Liver (tissue), 9 donors: Measurements from ENCODE around the gene CYP8B1. TPM values are rescaled to one million over a fixed set of nuclear protein-coding genes. Genes with fewer than 3 reads are reported as not detected.

Experiments used
- DNase-seq: peaks from one replicate; pipeline ENCODE4 v3.0.0-alpha.2; 2017; ENCODE audit warnings: low spot score
- H3K27ac ChIP-seq, 2 donors: one replicate each; pipeline ENCODE4 v1.7.0; 2013; ENCODE audit warnings: inconsistent platforms in 2 of 2, low read length in 2 of 2, control low read depth in 1 of 2, low read depth in 1 of 2, mild to moderate bottlenecking in 1 of 2
- H3K27me3 ChIP-seq, 4 donors: one replicate each; pipeline versions ENCODE4 v1.6.1 to v1.7.0; 2013; ENCODE audit warnings: low read length in 3 of 4, inconsistent platforms in 1 of 4, mild to moderate bottlenecking in 1 of 4, moderate library complexity in 1 of 4; ENCODE audit not compliant: control insufficient read depth in 4 of 4, insufficient read depth in 4 of 4
- H3K36me3 ChIP-seq, 4 donors: one replicate each; pipeline versions ENCODE4 v1.6.1 to v1.7.0; 2013; ENCODE audit warnings: low read length in 3 of 4, mild to moderate bottlenecking in 3 of 4, low read depth in 1 of 4, moderate library complexity in 1 of 4; ENCODE audit not compliant: control insufficient read depth in 4 of 4, insufficient read depth in 3 of 4
- H3K4me1 ChIP-seq, 4 donors: one replicate each; pipeline versions ENCODE4 v1.6.1 to v1.7.0; 2013; ENCODE audit warnings: low read length in 3 of 4, mild to moderate bottlenecking in 3 of 4, moderate library complexity in 1 of 4; ENCODE audit not compliant: control insufficient read depth in 4 of 4, insufficient read depth in 4 of 4
- H3K4me3 ChIP-seq, 3 donors: one replicate each; pipeline versions ENCODE4 v1.6.1 to v1.7.0; 2013; ENCODE audit warnings: low read length in 3 of 3, control low read depth in 1 of 3, low read depth in 1 of 3, mild to moderate bottlenecking in 1 of 3
- H3K9ac ChIP-seq, 2 donors: one replicate each; pipeline ENCODE4 v1.7.0; 2013; ENCODE audit warnings: low read length in 2 of 2, mild to moderate bottlenecking in 2 of 2, moderate library complexity in 2 of 2, control low read depth in 1 of 2, low read depth in 1 of 2
- H3K9me3 ChIP-seq, 4 donors: one replicate each; pipeline versions ENCODE4 v1.6.1 to v1.7.0; 2013; ENCODE audit warnings: low read length in 3 of 4; ENCODE audit not compliant: control insufficient read depth in 4 of 4
- EGR1 ChIP-seq, 2 donors: IDR thresholded peaks; 2 replicates each; pipeline ENCODE4 v1.6.1; 2016 to 2018; ENCODE audit warnings: antibody characterized with exemption in 2 of 2, low read depth in 2 of 2
- FOXA1 ChIP-seq: IDR thresholded peaks from 2 replicates; pipeline ENCODE4 v1.6.1; 2016; ENCODE audit warnings: antibody characterized with exemption
- FOXA2 ChIP-seq: IDR thresholded peaks from 2 replicates; pipeline ENCODE4 v1.6.1; 2016; ENCODE audit warnings: antibody characterized with exemption
- GABPA ChIP-seq, 2 donors: IDR thresholded peaks in 1 of 2; conservative IDR thresholded peaks in 1 of 2; 2 replicates each; pipeline ENCODE4 v1.6.1; 2016; ENCODE audit warnings: antibody characterized with exemption in 2 of 2, mild to moderate bottlenecking in 1 of 2, moderate library complexity in 1 of 2
- HNF4G ChIP-seq: IDR thresholded peaks from 2 replicates; pipeline ENCODE4 v1.6.1; 2016; ENCODE audit warnings: antibody characterized with exemption
- JUND ChIP-seq, 2 donors: IDR thresholded peaks; 2 replicates each; pipeline ENCODE4 v1.6.1; 2016; ENCODE audit warnings: antibody characterized with exemption in 2 of 2
- NR2F2 ChIP-seq: IDR thresholded peaks from 2 replicates; pipeline ENCODE4 v1.6.1; 2016; ENCODE audit warnings: antibody characterized with exemption
- RAD21 ChIP-seq, 2 donors: IDR thresholded peaks; 2 replicates each; pipeline ENCODE4 v1.6.1; 2016; ENCODE audit warnings: antibody characterized with exemption in 2 of 2, mild to moderate bottlenecking in 2 of 2
- RXRA ChIP-seq, 2 donors: IDR thresholded peaks; 2 replicates each; pipeline ENCODE4 v1.6.1; 2017 to 2018; ENCODE audit warnings: antibody characterized with exemption in 2 of 2, mild to moderate bottlenecking in 1 of 2
- TAF1 ChIP-seq: conservative IDR thresholded peaks from 2 replicates; pipeline ENCODE4 v1.6.1; 2016; ENCODE audit warnings: antibody characterized with exemption, mild to moderate bottlenecking
- YY1 ChIP-seq: IDR thresholded peaks from 2 replicates; pipeline ENCODE4 v1.6.1; 2016; ENCODE audit warnings: antibody characterized with exemption, mild to moderate bottlenecking
- WGBS: extraction: QIAGEN DNeasy Blood & Tissue Kit; methylation state at CpG from one replicate; pipeline ENCODE4 v1.1.7; 2013; 5-methylcytosine and 5-hydroxymethylcytosine counted together
- polyA plus RNA-seq, 2 donors: library from polyadenylated mRNA; stranded (reverse) in 1 of 2; unstranded in 1 of 2; fragments of 200-250 nt in 1 of 2; fragments of >200 nt in 1 of 2; fragmentation: Nextera tagmentation in 1 of 2; extraction: Ambion mirVana in 1 of 2; gene quantifications; one replicate each; pipeline versions ENCODE4 v1.2.1 to v1.2.3, GENCODE V29; 2013 to 2015
- total RNA-seq, 2 donors: library from RNA; depleted of rRNA; stranded (reverse); fragments of >200 nt; gene quantifications; one replicate each; pipeline ENCODE4 v1.2.3, GENCODE V29; 2014
- TF ChIP-seq, protein P1 (sequence below): fragments of 150-350 bp; IDR thresholded peaks from 2 replicates; pipeline ENCODE4 v1.5.1; 2017; ENCODE audit warnings: improper control_type of control experiment, low read depth, low read length; ENCODE audit not compliant: missing input control
- TF ChIP-seq, protein P2 (sequence below): IDR thresholded peaks from 2 replicates; pipeline ENCODE4 v1.6.1; 2016; ENCODE audit warnings: antibody characterized with exemption
- donor health status: healthy.
- donor health status: healthy.
- donor health status: healthy.
- donor health status: healthy.
- donor health status: healthy.

The CYP8B1 gene
- total and polyA plus RNA-seq, 4 donors = 21.2 to 490 (median 223) TPM

DNA sequence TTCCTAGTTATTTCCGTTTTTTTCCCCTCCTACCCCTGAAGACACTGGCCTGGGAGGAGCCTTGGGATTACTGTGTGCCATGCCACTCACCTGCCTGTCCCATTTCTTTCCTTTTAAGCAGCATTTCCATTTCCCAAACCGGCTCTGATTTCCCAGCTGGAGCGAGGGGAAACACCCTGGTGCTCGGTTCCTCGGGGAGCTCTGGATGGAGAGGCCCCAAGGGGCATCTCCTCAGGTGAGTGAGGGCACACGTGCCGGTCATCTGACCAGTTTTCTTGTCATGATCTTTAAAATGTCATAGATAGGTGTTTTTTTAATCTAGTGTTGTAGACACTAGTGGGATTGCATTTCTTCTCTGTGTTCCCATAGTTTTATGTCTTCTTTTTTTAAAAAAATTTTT lies 33.0 kb upstream of the CYP8B1 start:
- peaks cover under 1 to 32% (median 22%) of the 10 kb centered on the region in 4 donors for H3K36me3 ChIP-seq
- peaks cover 4 to 20% (median 11%) of the 10 kb centered on the region in 4 donors for H3K9me3 ChIP-seq
- TF ChIP-seq, protein P1, sequence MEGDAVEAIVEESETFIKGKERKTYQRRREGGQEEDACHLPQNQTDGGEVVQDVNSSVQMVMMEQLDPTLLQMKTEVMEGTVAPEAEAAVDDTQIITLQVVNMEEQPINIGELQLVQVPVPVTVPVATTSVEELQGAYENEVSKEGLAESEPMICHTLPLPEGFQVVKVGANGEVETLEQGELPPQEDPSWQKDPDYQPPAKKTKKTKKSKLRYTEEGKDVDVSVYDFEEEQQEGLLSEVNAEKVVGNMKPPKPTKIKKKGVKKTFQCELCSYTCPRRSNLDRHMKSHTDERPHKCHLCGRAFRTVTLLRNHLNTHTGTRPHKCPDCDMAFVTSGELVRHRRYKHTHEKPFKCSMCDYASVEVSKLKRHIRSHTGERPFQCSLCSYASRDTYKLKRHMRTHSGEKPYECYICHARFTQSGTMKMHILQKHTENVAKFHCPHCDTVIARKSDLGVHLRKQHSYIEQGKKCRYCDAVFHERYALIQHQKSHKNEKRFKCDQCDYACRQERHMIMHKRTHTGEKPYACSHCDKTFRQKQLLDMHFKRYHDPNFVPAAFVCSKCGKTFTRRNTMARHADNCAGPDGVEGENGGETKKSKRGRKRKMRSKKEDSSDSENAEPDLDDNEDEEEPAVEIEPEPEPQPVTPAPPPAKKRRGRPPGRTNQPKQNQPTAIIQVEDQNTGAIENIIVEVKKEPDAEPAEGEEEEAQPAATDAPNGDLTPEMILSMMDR = no peak
- TF ChIP-seq GABPA (IDR thresholded peaks at IDR 0.05 in 1 of 2, conservative IDR thresholded peaks at IDR 0.05 in 1 of 2) (no peak), RXRA (IDR thresholded peaks at IDR 0.05) (no peak), JUND (IDR thresholded peaks at IDR 0.05) (no peak), YY1 (no peak), HNF4G (no peak), RAD21 (IDR thresholded peaks at IDR 0.05) (no peak), FOXA1 (no peak), TAF1 (no peak), EGR1 (IDR thresholded peaks at IDR 0.05; ENCODE audit: low read depth in 2 of 2) (no peak)
- TF ChIP-seq, protein P2, sequence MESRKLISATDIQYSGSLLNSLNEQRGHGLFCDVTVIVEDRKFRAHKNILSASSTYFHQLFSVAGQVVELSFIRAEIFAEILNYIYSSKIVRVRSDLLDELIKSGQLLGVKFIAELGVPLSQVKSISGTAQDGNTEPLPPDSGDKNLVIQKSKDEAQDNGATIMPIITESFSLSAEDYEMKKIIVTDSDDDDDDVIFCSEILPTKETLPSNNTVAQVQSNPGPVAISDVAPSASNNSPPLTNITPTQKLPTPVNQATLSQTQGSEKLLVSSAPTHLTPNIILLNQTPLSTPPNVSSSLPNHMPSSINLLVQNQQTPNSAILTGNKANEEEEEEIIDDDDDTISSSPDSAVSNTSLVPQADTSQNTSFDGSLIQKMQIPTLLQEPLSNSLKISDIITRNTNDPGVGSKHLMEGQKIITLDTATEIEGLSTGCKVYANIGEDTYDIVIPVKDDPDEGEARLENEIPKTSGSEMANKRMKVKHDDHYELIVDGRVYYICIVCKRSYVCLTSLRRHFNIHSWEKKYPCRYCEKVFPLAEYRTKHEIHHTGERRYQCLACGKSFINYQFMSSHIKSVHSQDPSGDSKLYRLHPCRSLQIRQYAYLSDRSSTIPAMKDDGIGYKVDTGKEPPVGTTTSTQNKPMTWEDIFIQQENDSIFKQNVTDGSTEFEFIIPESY = no peak
- H3K27ac ChIP-seq = no peak overlapping the region
- peaks cover 2 to 18% (median 6%) of the 10 kb centered on the region in 4 donors for H3K4me1 ChIP-seq
- no peak for DNase-seq
- WGBS = 93% methylated on average over 7 of the region's 7 CpGs
- no peaks in the 10 kb centered on the region for H3K27me3 ChIP-seq
- H3K9ac ChIP-seq = no peak overlapping the region
- H3K4me3 ChIP-seq = no peak overlapping the region

DNA sequence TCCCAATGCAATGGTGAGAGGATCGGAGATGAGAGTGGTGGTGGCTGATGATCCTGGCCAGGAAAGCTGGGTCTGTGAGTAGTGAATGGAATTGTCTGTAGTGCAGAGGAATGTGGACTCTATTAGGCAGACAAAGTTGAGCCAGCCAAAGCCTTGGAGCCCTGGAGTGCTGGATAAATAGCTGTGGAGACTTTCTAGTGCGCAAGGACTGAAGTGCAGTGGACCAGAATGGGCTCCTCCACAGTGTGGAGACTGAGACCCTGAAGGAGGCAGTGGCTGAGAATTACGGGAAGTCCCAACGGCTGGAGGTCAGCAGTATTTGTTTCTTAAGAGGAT lies 31.1 kb upstream of the CYP8B1 start:
- Histone ChIP-seq H3K36me3 (peaks cover 0 to 22% (median 12%) of the 10 kb centered on the region in 4 donors), H3K4me3 (peak overlapping the region in 1 of 3 donors; percentile 76), H3K9me3 (peaks cover 0 to 14% (median 5%) of the 10 kb centered on the region in 4 donors), H3K9ac (no peak overlapping the region), H3K27ac (no peak overlapping the region), H3K27me3 (no peaks in the 10 kb centered on the region), H3K4me1 (peaks cover 2 to 18% (median 6%) of the 10 kb centered on the region in 4 donors)
- no peak for DNase-seq
- TF ChIP-seq RAD21 (IDR thresholded peaks at IDR 0.05) (no peak), NR2F2 (no peak), FOXA1 (no peak)
- 86% methylated on average over 4 of the region's 4 CpGs for WGBS

DNA sequence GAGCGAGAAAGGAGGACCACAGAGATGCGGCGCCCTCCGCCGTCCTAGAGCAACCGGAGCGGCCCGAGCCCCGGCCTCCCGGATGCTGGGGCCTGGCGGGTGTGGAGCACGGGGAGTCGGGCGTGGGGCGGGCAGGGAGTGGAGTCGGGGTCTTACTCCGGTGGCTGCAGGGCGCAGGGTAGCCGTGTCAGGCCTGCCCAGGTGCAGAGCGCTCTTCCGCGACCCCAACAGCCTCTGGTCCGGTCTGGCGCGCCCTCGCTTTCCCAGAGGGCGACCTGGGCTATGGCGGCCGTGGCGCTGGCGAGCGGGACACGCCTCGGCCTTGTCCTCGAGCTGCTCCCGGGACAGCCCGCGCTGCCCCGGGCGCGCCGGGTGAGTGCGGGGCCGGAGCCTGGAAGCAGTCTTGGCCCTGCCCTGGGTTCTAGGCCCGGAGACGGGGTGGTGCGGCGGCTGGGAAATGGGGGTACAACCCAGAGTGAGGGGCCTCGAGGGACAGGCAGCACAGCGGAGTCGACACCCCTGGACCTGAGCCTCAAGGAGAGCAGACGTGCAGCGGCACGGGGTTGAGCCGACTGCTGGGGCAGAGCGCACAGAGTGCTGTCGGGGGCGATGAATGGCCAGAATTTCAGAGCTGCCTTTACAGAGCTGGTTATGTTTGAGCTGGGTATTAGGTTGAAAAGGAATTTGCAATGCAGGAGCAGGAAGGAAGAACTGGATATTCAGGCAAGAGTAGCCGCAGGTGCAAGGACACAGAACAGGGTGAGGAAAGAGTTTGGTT lies 30.6 kb upstream of the CYP8B1 start, which contains the start of gene ZNF662:
Gene ZNF662 (plus strand): TSS at position 73 of the 778 bp plus-strand sequence. CDS start 1,973 bp downstream, outside the sequence.
- WGBS = 4% methylated on average over 59 of the region's 59 CpGs
- no peaks in the 10 kb centered on the region for H3K27me3 ChIP-seq
- peak within 1 kb of the TSS; percentile 66 to 76 (median 74) for H3K4me3 ChIP-seq
- peaks cover 2 to 18% (median 6%) of the 10 kb centered on the region in 4 donors for H3K4me1 ChIP-seq
- TF ChIP-seq YY1 (peak; percentile 61), HNF4G (no peak), GABPA (IDR thresholded peaks at IDR 0.05 in 1 of 2, conservative IDR thresholded peaks at IDR 0.05 in 1 of 2) (no peak), FOXA2 (no peak)
- H3K9me3 ChIP-seq = peaks cover 0 to 9% (median 4%) of the 10 kb centered on the region in 4 donors
- peaks cover 0 to 17% (median 9%) of the 10 kb centered on the region in 4 donors for H3K36me3 ChIP-seq
- H3K9ac ChIP-seq = peak within 1 kb of the TSS; percentile 6 to 39
- peak; percentile 57 for DNase-seq
- no peak within 1 kb of the TSS for H3K27ac ChIP-seq
